MM.1S (cell line): ENCODE data around the gene SLC2A4RG.

ENCODE experiments used
- DNase-seq: peaks from one replicate; pipeline ENCODE4 v3.0.0-alpha.2; 2015
- H2AFZ ChIP-seq: fragments of 300-600 bp; sonication (generic); 2 replicates; pipeline ENCODE4 v1.6.0; 2016; ENCODE audit warnings: antibody characterized with exemption, low read length
- H3F3A ChIP-seq: fragments of 300-600 bp; sonication (generic); 2 replicates; pipeline ENCODE4 v1.6.1; 2016; ENCODE audit warnings: mild to moderate bottlenecking, antibody characterized with exemption, low read length, moderate library complexity, mixed read lengths; ENCODE audit not compliant: insufficient read depth
- H3K27ac ChIP-seq: fragments of 300-600 bp; sonication (generic); 2 replicates; pipeline ENCODE4 v1.5.1; 2016; ENCODE audit warnings: mild to moderate bottlenecking, low read length
- H3K27me3 ChIP-seq: fragments of 300-600 bp; sonication (generic); replicated peaks from 2 replicates; pipeline ENCODE4 v1.6.0; 2016; ENCODE audit warnings: low read length; ENCODE audit not compliant: insufficient read depth
- H3K36me3 ChIP-seq: fragments of 300-600 bp; sonication (generic); replicated peaks from 2 replicates; pipeline ENCODE4 v1.6.1; 2016; ENCODE audit warnings: mild to moderate bottlenecking, low read length, mixed read lengths; ENCODE audit not compliant: insufficient read depth
- H3K4me1 ChIP-seq: fragments of 300-600 bp; sonication (generic); 2 replicates; pipeline ENCODE4 v1.6.1; 2016; ENCODE audit warnings: low read length, mixed read lengths
- H3K4me2 ChIP-seq: fragments of 300-600 bp; sonication (generic); 2 replicates; pipeline ENCODE4 v1.6.0; 2016; ENCODE audit warnings: low read depth, low read length
- H3K4me3 ChIP-seq: fragments of 300-600 bp; sonication (generic); 2 replicates; pipeline ENCODE4 v1.5.1; 2016; ENCODE audit warnings: low read length, mixed read lengths
- H3K79me2 ChIP-seq: fragments of 300-600 bp; sonication (generic); 2 replicates; pipeline ENCODE4 v1.6.1; 2016; ENCODE audit warnings: mixed run types, low read length, mixed read lengths
- H3K9ac ChIP-seq: fragments of 300-600 bp; sonication (generic); 2 replicates; pipeline ENCODE4 v1.6.1; 2016; ENCODE audit warnings: low read length, mixed read lengths
- H3K9me2 ChIP-seq: fragments of 300-600 bp; sonication (generic); replicated peaks from 2 replicates; pipeline ENCODE4 v1.6.1; 2016; ENCODE audit warnings: mild to moderate bottlenecking, low read length, mixed read lengths; ENCODE audit not compliant: insufficient read depth
- H3K9me3 ChIP-seq: fragments of 300-600 bp; sonication (generic); replicated peaks from 2 replicates; pipeline ENCODE4 v1.6.1; 2016; ENCODE audit warnings: mild to moderate bottlenecking, low read length, mixed read lengths; ENCODE audit not compliant: insufficient read depth
- H4K20me1 ChIP-seq: fragments of 300-600 bp; sonication (generic); 2 replicates; pipeline ENCODE4 v1.6.1; 2016; ENCODE audit warnings: mild to moderate bottlenecking, low read length, moderate library complexity, mixed read lengths; ENCODE audit not compliant: insufficient read depth
- CTCF ChIP-seq: fragments of 300-600 bp; sonication (generic); IDR thresholded peaks from 2 replicates; pipeline ENCODE4 v1.5.1; 2016; ENCODE audit warnings: antibody characterized with exemption, low read length, mixed read lengths
- EZH2 ChIP-seq: fragments of 300-600 bp; sonication (generic); optimal IDR thresholded peaks from 2 replicates; pipeline ENCODE3; 2017; ENCODE audit warnings: low read depth, mild to moderate bottlenecking, antibody characterized with exemption, low read length, mixed read lengths
- EZH2phosphoT487 ChIP-seq: fragments of 300-600 bp; sonication (generic); IDR thresholded peaks from 2 replicates; pipeline ENCODE4 v1.6.1; 2018; ENCODE audit warnings: antibody characterized with exemption, low read length

SLC2A4RG gene

GRCh38 chr20:63742381-63743024, 2.9 kb downstream of the SLC2A4RG start:
- DNase-seq: no peak
- H3F3A ChIP-seq: peaks cover 8% of the 10 kb centered on the region
- H3K9ac ChIP-seq: no peak overlapping the region
- no peaks in the 10 kb centered on the region for H3K9me3 ChIP-seq
- H2AFZ ChIP-seq: no peak overlapping the region
- H3K9me2 ChIP-seq: no peaks in the 10 kb centered on the region
- no peaks in the 10 kb centered on the region for H4K20me1 ChIP-seq
- no peaks in the 10 kb centered on the region for H3K36me3 ChIP-seq
- no peak overlapping the region for H3K4me2 ChIP-seq
- no peaks in the 10 kb centered on the region for H3K27me3 ChIP-seq
- H3K27ac ChIP-seq: no peak overlapping the region
- H3K4me1 ChIP-seq: no peaks in the 10 kb centered on the region
- H3K4me3 ChIP-seq: no peak overlapping the region
- TF ChIP-seq CTCF (no peak), EZH2phosphoT487 (no peak)
- peaks cover 13% of the 10 kb centered on the region for H3K79me2 ChIP-seq

DNA sequence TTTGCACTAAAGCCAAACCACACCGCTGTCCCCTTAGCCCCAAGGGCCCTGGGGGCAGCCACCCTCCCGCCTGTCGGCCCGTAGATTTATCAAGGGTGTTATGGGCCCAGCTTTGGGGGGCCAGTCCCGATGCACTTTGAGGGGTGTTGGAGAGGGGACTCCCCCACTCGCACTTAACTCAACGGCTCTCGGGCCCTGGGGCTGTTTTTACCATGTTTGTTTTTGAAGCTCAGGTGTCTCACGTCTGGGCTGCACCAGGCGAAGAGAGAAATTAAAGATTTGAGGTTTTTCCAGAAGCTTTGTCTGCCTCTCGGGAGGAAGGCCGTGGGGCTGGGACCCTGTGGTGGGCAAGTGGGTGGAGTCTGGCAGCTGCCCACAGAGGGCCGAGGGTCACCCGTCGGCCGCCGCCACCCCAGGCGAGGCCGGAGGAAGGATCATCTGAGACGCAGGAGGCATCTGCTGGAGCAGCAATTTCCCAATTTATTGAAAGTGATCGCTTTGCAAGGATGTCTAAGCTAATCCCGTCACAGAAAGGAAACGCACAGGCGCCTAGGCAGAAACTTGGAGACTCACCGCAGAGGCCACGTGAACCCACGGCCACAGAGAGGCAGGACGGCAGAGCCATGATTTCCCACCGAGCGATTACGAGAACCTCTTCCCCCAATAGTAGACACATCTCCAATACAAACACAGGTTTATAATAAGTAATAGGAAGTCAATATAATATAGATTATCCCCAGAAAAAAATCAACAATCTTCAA, 3.8 kb downstream of the SLC2A4RG start:
- Histone ChIP-seq H2AFZ (no peak overlapping the region), H3K9ac (no peak overlapping the region), H3K4me3 (no peak overlapping the region), H3K9me3 (no peaks in the 10 kb centered on the region), H3K4me1 (no peaks in the 10 kb centered on the region), H3K27ac (no peak overlapping the region), H3F3A (peaks cover 4% of the 10 kb centered on the region), H3K36me3 (no peaks in the 10 kb centered on the region), H3K4me2 (no peak overlapping the region), H3K9me2 (no peaks in the 10 kb centered on the region), H4K20me1 (no peaks in the 10 kb centered on the region), H3K79me2 (peaks cover 8% of the 10 kb centered on the region), H3K27me3 (no peaks in the 10 kb centered on the region)
- no peak for TF ChIP-seq EZH2phosphoT487
- TF ChIP-seq CTCF: no peak
- TF ChIP-seq EZH2: no peak
- no peak for DNase-seq

- Histone ChIP-seq H3K79me2 (peaks cover under 1% of the 10 kb centered on the region; the same call in 1 of the 2 replicates), H3K27ac (no peak overlapping the region)
Measured at GRCh38 chr20:63744158-63744557, 4.6 kb downstream of the SLC2A4RG start.

More at GRCh38 chr20:63744158-63744557, 4.6 kb downstream of the SLC2A4RG start:
- no peak overlapping the region for H2AFZ ChIP-seq
- 0 out of 2 replicates have a peak, but pooled peaks cover 4% of the 10 kb centered on the region for H3K27me3 ChIP-seq
- no peaks in the 10 kb centered on the region for H3K9me3 ChIP-seq
- H3F3A ChIP-seq: no peaks in the 10 kb centered on the region; the same call in 1 of the 2 replicates
- H3K4me2 ChIP-seq: no peak overlapping the region
- no peaks in the 10 kb centered on the region for H3K36me3 ChIP-seq
- H4K20me1 ChIP-seq: no peaks in the 10 kb centered on the region
- no peak for TF ChIP-seq EZH2
- no peak for TF ChIP-seq CTCF
- no peak for TF ChIP-seq EZH2phosphoT487
- no peaks in the 10 kb centered on the region for H3K9me2 ChIP-seq
- no peak overlapping the region for H3K4me3 ChIP-seq
- no peak for DNase-seq
- H3K4me1 ChIP-seq: no peaks in the 10 kb centered on the region
- no peak overlapping the region for H3K9ac ChIP-seq
